Transverse colon (tissue), 4 donors: ENCODE results near the gene CFAP65. TPM values are rescaled to one million over a fixed set of nuclear protein-coding genes. Genes with fewer than 3 reads are reported as not detected.

ENCODE experiments used
- DNase-seq: peaks from one replicate; pipeline ENCODE4 v3.0.0-alpha.2; 2019
- H3K27ac ChIP-seq, 4 donors: fragments of 200-600 bp; sonication (generic); 2 replicates each; pipeline ENCODE4 v1.5.1; 2016 to 2018; ENCODE audit warnings: inconsistent platforms in 4 of 4
- H3K27me3 ChIP-seq: fragments of 200-600 bp; sonication (generic); 2 replicates; pipeline ENCODE4 v1.5.1; 2017; ENCODE audit warnings: inconsistent platforms
- H3K36me3 ChIP-seq, 4 donors: fragments of 200-600 bp; sonication (generic); 2 replicates each; pipeline ENCODE4 v1.5.1; 2017 to 2019; ENCODE audit warnings: inconsistent platforms in 4 of 4
- H3K4me1 ChIP-seq, 4 donors: fragments of 200-600 bp; sonication (generic); 2 replicates each; pipeline ENCODE4 v1.5.1; 2017 to 2020; ENCODE audit warnings: inconsistent platforms in 4 of 4
- H3K4me3 ChIP-seq, 4 donors: fragments of 200-600 bp; sonication (generic); 1 replicate in 1 of 4; 2 replicates in 3 of 4; pipeline versions ENCODE4 v1.5.1 to v1.6.1; 2017 to 2019; ENCODE audit warnings: inconsistent platforms in 4 of 4
- H3K9me3 ChIP-seq, 2 donors: fragments of 200-600 bp; sonication (generic); 2 replicates each; pipeline ENCODE4 v1.5.1; 2017 to 2019; ENCODE audit warnings: inconsistent platforms in 2 of 2
- CTCF ChIP-seq, 5 experiments: fragments of 200-600 bp in 3 of 5; fragments of 450-650 bp in 2 of 5; sonication (generic) in 3 of 5; IDR thresholded peaks; 1 replicate in 2 of 5; 2 replicates in 3 of 5; pipeline ENCODE4 v1.5.1; 2016 to 2017; ENCODE audit warnings: antibody characterized with exemption in 5 of 5, inconsistent platforms in 3 of 5, mild to moderate bottlenecking in 2 of 5, moderate library complexity in 1 of 5
- EP300 ChIP-seq: sonication (generic); formaldehyde crosslinking; IDR thresholded peaks from one replicate; pipeline ENCODE4 v1.6.1; 2017; ENCODE audit warnings: antibody characterized with exemption, low read depth
- POLR2A ChIP-seq: fragments of 450-650 bp; IDR thresholded peaks from one replicate; pipeline ENCODE4 v1.6.1; 2016; ENCODE audit warnings: antibody characterized with exemption, mild to moderate bottlenecking, moderate library complexity
- POLR2AphosphoS5 ChIP-seq, 3 donors: sonication (generic); formaldehyde crosslinking; IDR thresholded peaks; one replicate each; pipeline ENCODE4 v1.6.1; 2016; ENCODE audit warnings: antibody characterized with exemption in 3 of 3
- WGBS, 2 donors: methylation state at CpG; one replicate each; pipeline ENCODE4 v1.1.5; 2018; ENCODE audit warnings: low coverage in 1 of 2; 5-methylcytosine and 5-hydroxymethylcytosine counted together
- in situ Hi-C, 4 donors: fragments of 200-750 bp; cut with MboI; loops; one replicate each; pipeline versions ENCODE4 v1.15.0 to v1.15.1; 2017; ENCODE audit warnings: low sequenced_read_pairs in 3 of 4, low pct_ligation_motif_present in 1 of 4, low pct_unique_long_range_greater_than_20kb in 1 of 4
- intact Hi-C: fragments of 100-400 bp; cut with DNase I; formaldehyde crosslinking; loops from one replicate; pipeline ENCODE4 v1.15.1; 2023; ENCODE audit warnings: low total_unique reads
- total RNA-seq, 4 donors: library from RNA; depleted of rRNA; stranded (reverse); fragments of >200 nt; gene quantifications; one replicate each; pipeline ENCODE4 v1.1.0, GENCODE V29; 2016

CFAP65 gene
- total RNA-seq, 4 donors from 2014 or later = 0.64 to 3.0 (median 1.5) TPM; not detected in 1

GRCh38 chr2:219076253-219076652 is 34.9 kb upstream of the CFAP65 start:
- H3K4me3 ChIP-seq = no peak overlapping the region
- WGBS, 2 donors = 97% methylated on average over 3 of the region's 3 CpGs; no CpG with 5 or more reads in 1 of the 2 donors
- in situ Hi-C loops (no loop called here), intact Hi-C loops (no loop called here)
- H3K36me3 ChIP-seq = peaks cover 0 to 30% (median 12%) of the 10 kb centered on the region in 4 donors
- no peak for DNase-seq
- H3K27me3 ChIP-seq = no peaks in the 10 kb centered on the region
- no peak for TF ChIP-seq POLR2A
- no peak for TF ChIP-seq POLR2AphosphoS5 (IDR thresholded peaks at IDR 0.05)
- no peak for TF ChIP-seq CTCF (IDR thresholded peaks at IDR 0.05)
- no peak for TF ChIP-seq EP300
- no peak overlapping the region for H3K27ac ChIP-seq
- no peaks in the 10 kb centered on the region for H3K9me3 ChIP-seq
- H3K4me1 ChIP-seq = peaks cover 10 to 55% (median 28%) of the 10 kb centered on the region in 4 donors

GRCh38 chr2:219073413-219074129 is 32.3 kb upstream of the CFAP65 start:
- TF ChIP-seq POLR2AphosphoS5 (IDR thresholded peaks at IDR 0.05) (no peak), EP300 (no peak), CTCF (IDR thresholded peaks at IDR 0.05) (peak; percentile 54 to 73 (median 60)), POLR2A (no peak)
- Histone ChIP-seq H3K36me3 (peaks cover 0 to 30% (median 12%) of the 10 kb centered on the region in 4 donors), H3K27ac (peak overlapping the region; percentile 31 to 78 (median 63)), H3K4me3 (no peak overlapping the region), H3K27me3 (no peaks in the 10 kb centered on the region), H3K9me3 (no peaks in the 10 kb centered on the region), H3K4me1 (peaks cover 5 to 37% (median 19%) of the 10 kb centered on the region in 4 donors)
- peak; percentile 68 for DNase-seq
- intact Hi-C loops (no loop called here), in situ Hi-C loops (no loop called here)
- whole genome bisulfite sequencing, 2 donors = 47 to 55% methylated on average over 6 to 14 of the region's 14 CpGs

- in situ Hi-C loops (no loop called here), intact Hi-C loops (no loop called here)
- no peak for TF ChIP-seq POLR2AphosphoS5 (IDR thresholded peaks at IDR 0.05)
- TF ChIP-seq CTCF (IDR thresholded peaks at IDR 0.05) = no peak
- TF ChIP-seq EP300 = no peak
- no peak for TF ChIP-seq POLR2A
- H3K4me1 ChIP-seq = peaks cover 4 to 30% (median 18%) of the 10 kb centered on the region in 4 donors
- WGBS, 2 donors = 77 to 83% methylated on average over 5 to 9 of the region's 9 CpGs
- H3K4me3 ChIP-seq = no peak overlapping the region
- no peaks in the 10 kb centered on the region for H3K9me3 ChIP-seq
- peaks cover 0 to 28% (median 11%) of the 10 kb centered on the region in 4 donors for H3K36me3 ChIP-seq
- DNase-seq = no peak
- H3K27me3 ChIP-seq = no peaks in the 10 kb centered on the region
- peak overlapping the region in 3 of 4 donors; percentile 64 to 78 (median 74) for H3K27ac ChIP-seq
Observed at GRCh38 chr2:219072741-219073250, 31.5 kb upstream of the CFAP65 start.

GRCh38 chr2:219071131-219071816 is 30.0 kb upstream of the CFAP65 start:
- in situ Hi-C loops (no loop called here), intact Hi-C loops (no loop called here)
- Histone ChIP-seq H3K4me1 (peaks cover 4 to 33% (median 18%) of the 10 kb centered on the region in 4 donors), H3K9me3 (no peaks in the 10 kb centered on the region), H3K27ac (peak overlapping the region; percentile 64 to 78 (median 70)), H3K4me3 (no peak overlapping the region), H3K36me3 (peaks cover 0 to 16% (median 4%) of the 10 kb centered on the region in 4 donors), H3K27me3 (no peaks in the 10 kb centered on the region)
- DNase-seq = peak; percentile 63
- TF ChIP-seq CTCF (IDR thresholded peaks at IDR 0.05) = no peak
- TF ChIP-seq POLR2AphosphoS5 (IDR thresholded peaks at IDR 0.05) = peak in 2 of 3 donors; percentile 7 to 64
- no peak for TF ChIP-seq POLR2A
- no peak for TF ChIP-seq EP300
- WGBS, 2 donors = 57% methylated on average over 6 of the region's 6 CpGs; no CpG with 5 or more reads in 1 of the 2 donors
